ENCODE results near the gene PLXNB3.

DNA sequence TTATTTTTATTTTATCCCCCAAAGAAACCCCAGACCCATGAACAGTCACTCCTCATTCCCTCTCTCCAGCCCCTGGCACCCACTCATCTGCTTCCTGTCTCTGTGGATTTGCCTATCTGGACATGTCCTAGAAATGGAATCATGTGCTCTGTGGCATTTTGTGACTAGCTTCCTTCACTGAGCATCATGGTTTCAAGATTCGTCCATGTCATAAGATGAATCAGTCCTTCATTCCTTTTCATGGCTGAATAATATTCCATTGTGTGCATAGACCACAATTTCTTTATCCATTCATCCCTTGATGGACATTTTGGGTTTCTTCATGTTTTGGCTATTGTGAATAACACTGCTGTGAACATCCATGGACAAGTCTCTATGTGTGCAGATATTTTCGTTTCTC is 29.2 kb upstream of the PLXNB3 start:
- TF ChIP-seq, protein P1, sequence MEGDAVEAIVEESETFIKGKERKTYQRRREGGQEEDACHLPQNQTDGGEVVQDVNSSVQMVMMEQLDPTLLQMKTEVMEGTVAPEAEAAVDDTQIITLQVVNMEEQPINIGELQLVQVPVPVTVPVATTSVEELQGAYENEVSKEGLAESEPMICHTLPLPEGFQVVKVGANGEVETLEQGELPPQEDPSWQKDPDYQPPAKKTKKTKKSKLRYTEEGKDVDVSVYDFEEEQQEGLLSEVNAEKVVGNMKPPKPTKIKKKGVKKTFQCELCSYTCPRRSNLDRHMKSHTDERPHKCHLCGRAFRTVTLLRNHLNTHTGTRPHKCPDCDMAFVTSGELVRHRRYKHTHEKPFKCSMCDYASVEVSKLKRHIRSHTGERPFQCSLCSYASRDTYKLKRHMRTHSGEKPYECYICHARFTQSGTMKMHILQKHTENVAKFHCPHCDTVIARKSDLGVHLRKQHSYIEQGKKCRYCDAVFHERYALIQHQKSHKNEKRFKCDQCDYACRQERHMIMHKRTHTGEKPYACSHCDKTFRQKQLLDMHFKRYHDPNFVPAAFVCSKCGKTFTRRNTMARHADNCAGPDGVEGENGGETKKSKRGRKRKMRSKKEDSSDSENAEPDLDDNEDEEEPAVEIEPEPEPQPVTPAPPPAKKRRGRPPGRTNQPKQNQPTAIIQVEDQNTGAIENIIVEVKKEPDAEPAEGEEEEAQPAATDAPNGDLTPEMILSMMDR (IDR thresholded peaks at IDR 0.05), result no peak
- no peak for TF ChIP-seq POLR2A (IDR thresholded peaks at IDR 0.05)
